Measurements from ENCODE around the gene MECP2.

Gene MECP2

GRCh38 chrX:154033848-154034247, 63.7 kb downstream of the MECP2 start:
- no peak for DNase-seq (ENCODE audit: low read depth, low spot score)

GRCh38 chrX:154032653-154033052, 64.9 kb downstream of the MECP2 start:
- DNase-seq (ENCODE audit: low read depth, low spot score) = no peak

DNA sequence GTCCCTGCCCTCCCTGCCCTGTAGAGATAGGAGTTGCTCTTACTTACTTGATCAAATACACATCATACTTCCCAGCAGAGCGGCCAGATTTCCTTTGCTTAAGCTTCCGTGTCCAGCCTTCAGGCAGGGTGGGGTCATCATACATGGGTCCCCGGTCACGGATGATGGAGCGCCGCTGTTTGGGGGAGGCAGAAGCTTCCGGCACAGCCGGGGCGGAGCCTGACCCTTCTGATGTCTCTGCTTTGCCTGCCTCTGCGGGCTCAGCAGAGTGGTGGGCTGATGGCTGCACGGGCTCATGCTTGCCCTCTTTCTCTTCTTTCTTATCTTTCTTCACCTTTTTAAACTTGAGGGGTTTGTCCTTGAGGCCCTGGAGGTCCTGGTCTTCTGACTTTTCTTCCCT, 65.4 kb downstream of the MECP2 start:
- no peak for DNase-seq (ENCODE audit: low read depth, low spot score)

- no peak for DNase-seq (ENCODE audit: low read depth, low spot score)
These were observed 66.7 kb downstream of the MECP2 start for GRCh38 chrX:154030715-154031305.

DNA sequence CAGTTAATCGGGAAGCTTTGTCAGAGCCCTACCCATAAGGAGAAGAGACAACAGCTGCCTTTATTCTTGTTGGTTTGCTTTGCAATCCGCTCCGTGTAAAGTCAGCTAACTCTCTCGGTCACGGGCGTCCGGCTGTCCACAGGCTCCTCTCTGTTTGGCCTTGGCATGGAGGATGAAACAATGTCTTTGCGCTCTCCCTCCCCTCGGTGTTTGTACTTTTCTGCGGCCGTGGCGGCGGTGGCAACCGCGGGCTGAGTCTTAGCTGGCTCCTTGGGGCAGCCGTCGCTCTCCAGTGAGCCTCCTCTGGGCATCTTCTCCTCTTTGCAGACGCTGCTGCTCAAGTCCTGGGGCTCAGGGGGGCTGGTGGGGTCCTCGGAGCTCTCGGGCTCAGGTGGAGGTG, 67.3 kb downstream of the MECP2 start:
- DNase-seq (ENCODE audit: low read depth, low spot score) = no peak

DNA sequence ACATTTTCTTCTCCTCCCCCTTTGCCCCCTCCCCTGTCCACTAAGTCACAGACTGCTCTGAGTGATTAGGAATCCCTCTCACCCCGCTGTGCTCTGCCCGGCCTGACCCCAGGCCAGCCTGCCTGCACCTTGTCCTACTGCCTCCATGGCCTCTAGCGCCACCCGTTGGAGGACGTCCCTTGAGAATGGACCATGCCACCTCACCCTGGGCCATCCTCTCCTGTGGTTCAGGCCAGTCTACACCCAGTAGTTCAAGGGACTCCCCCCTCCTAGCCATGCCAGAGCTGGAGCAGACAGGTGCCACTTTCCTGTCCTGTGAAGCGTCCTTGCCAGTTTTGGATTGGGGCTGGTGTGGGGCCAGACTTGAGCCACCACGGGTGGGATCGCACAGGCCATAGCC, 68.1 kb downstream of the MECP2 start:
- no peak for DNase-seq (ENCODE audit: low read depth, low spot score)

GRCh38 chrX:154028502-154029184, 68.9 kb downstream of the MECP2 start:
- DNase-seq (ENCODE audit: low read depth, low spot score) = no peak

DNA sequence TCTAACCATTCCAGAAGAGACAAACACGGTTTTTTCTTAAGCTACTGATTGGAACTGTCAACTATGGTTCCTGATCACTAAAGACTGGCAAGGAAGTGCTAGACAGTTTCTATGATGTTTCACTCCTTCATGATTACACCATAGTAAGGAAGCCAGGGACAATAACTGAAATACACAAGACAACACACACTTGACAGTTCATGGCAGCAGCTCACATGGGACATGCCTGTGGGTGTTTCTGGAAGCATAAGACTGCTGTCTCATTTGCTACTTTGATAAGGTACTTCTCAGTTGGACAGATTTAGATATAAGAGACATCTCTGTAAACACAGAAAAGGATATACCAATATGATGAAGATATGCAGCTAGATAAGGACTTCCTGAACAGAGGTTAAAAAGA, 69.5 kb downstream of the MECP2 start:
- DNase-seq (ENCODE audit: low read depth, low spot score) = no peak

- no peak for DNase-seq (ENCODE audit: low read depth, low spot score)
These were observed 70.5 kb downstream of the MECP2 start for GRCh38 chrX:154027022-154027402.

DNA sequence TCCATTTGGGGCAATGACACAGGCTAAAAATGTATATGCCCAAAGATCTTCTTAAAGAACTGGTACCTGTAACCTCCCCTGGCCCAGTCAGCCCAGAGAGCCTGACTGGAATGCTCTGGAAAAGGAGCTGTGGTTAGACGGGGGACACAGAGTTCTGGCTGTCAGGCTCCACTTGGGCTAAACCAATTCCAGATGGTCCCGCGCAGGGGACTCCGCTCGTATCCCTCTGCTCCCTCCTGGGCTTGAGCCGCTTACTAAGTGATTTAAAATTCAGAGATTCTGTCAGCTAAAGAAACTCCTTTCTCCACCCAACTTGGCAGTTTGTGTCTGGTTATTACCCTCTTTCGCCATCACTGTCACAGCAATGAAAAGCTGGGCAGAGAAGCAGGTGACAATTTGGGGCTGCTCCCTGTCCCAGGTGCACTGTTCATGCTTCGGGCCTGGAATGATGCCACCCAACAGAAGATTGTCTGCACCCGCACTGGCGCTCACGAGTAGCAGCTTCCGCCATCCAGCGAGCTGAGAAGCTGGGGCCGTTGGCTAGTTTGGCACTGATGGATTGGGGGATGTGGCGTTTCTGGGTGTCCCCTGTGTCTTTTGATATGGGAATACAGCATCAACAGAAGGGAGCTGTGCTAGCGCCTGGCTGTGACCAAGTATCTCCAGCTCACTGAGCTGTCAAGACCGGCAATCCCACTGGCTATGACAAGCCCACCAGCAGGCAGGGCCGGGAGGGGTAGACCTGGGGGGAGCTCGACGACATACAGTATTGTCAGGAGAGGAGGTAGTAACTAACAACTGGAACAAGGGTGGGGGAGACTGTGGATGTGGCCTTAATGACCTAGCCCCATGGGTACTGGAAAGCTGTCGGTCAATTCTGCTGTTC, 71.1 kb downstream of the MECP2 start:
- DNase-seq (ENCODE audit: low read depth, low spot score) = no peak

DNA sequence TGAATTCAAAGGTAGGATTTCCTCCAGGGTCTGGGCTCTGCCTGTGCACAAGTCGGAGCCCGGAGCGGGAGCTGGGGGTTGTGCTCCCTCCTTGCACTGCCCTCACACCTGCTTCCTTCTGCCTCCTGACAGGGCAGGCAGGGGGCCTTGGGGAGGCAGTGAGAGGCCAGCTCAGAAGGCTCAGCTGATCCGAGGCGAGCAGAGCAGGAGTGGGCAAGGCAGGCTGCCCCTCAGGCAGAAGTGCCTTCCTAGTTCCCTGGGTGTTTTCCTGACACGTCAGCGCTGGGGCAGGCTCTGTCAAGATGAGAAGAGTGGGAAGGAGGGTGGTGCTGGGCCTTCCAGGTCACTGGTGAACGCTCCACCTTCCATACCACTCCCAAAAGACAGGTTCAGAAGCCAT, 72.3 kb downstream of the MECP2 start:
- DNase-seq (ENCODE audit: low read depth, low spot score) = no peak

DNA sequence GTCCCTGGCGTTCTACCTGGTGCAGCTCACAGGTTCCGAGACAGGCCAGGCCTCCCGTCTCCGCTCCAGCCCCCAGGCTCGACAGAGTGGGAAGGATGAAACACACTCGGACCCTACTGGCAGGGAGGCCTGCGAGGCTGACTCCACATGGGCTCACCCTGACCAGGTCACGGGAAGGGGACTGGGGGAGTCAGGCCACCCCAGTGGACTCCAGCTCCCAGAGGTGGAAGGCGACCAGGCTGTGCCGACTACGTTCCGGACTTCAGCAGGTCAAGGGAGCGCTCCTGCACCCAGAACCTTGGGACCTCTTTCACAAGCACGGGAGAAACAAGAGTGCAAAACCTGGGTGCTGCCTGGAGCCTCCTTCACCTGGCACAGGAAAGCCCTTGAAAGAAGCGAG, 73.2 kb downstream of the MECP2 start:
- no peak for DNase-seq (ENCODE audit: low read depth, low spot score)

DNA sequence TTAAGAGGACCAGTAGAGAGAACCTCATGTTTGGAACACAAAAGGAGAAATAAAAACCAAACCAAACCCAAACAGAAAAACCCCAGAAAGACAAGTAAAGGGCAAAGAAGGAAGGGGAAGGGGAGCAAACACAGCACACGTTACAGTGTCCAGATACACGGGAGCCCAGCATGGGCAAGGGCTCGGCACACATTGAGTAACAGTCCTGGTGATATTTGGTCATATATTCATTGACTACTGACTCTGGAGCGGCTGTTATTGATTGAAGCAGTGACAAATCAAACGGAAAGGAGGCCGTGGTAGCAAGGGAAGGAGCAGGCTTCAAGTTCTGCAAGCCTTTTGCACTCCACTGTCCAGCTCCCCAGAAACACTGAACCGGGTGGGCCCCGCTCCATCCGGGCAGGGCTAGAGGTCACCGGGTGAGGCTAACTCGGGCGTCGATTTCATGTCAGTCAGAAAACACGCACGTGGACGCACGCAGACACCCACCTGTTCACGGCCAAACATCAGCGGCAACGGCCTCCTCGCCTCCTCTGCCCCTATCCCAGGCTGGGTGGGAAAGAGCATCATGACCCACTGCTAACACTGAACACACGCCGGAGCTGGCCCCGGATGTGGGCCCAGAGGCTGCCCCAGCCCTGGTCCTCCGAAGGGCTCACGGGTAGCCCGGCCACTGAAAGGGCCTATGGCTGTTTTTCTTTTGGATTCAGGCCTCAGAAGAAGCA, 74.1 kb downstream of the MECP2 start:
- DNase-seq (ENCODE audit: low read depth, low spot score) = no peak

GRCh38 chrX:154022108-154022507, 75.4 kb downstream of the MECP2 start:
- DNase-seq (ENCODE audit: low read depth, low spot score) = no peak

- no peak for DNase-seq (ENCODE audit: low read depth, low spot score)
These were observed 76.3 kb downstream of the MECP2 start for GRCh38 chrX:154021131-154021611.

- no peak for DNase-seq (ENCODE audit: low read depth, low spot score)
These were observed 76.9 kb downstream of the MECP2 start for GRCh38 chrX:154020536-154021115.

GRCh38 chrX:154019633-154020528, 77.6 kb downstream of the MECP2 start, which contains the start of gene IRAK1:
Gene IRAK1 (minus strand): TSS chrX:154019902. CDS start chrX:154019812, 90 bp downstream.
- DNase-seq (ENCODE audit: low read depth, low spot score) = no peak

DNA sequence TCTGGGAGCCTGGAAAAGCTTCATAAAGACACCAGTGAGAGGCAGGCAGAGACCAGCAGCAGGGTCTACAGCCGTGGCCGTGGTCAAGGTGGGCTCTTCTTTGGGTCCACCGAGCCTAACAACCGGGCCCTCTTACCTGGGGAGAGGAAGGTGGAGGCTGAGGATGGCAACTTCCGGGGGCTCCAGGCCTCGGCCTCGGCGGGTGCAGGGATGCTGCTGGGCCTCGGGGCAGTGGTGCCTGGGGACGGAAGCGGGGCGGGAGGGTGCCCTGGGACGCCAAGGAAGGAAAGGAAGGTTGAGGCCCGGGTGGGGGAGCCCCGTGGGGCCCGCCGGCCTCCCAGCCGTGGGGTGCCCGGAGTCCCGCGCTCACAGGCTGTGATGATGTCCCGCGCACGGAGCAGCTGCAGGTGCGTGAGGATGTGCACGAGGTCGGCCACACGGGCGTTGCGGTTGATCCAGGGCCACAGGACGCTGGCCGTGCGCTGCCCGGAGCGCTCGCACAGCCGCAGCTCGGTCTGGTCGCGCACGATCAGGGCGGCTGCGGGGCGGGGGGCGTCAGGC, 78.4 kb downstream of the MECP2 start:
- DNase-seq (ENCODE audit: low read depth, low spot score) = no peak

DNA sequence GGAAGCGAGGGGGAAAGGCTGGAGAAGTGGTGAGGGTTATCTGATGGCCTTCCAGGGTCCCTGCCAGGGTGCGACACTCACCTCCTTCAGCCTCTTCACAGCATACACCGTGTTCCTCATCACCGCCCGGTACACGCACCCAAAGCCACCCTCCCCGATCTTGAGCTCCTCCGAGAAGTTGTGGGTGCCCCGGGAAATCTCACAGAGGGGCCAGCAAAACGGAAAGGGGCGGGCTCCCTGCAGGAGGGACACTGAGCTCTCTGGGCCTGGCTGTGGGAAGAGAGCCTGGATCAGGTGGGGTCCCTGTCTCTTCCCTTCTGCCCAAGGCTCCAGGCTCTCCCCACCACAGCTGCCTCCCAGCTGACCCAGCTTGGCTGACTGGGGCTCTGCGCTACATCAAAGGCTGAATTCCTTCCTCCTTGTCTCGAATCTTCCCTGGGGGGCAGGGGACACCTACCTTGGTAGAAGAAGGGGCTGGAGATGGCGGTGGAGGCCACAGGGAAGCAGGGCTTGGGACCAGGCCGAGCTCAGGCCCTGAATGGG, 78.9 kb downstream of the MECP2 start:
- DNase-seq (ENCODE audit: low read depth, low spot score) = no peak
